ENCODE results near the gene NUP210.
"Not testable (repeated sequence)": the region's sequence is repeated elsewhere in the genome, so short reads cannot be mapped to it uniquely, and the experiment has no call there.

NUP210 gene

GRCh38 chr3:13429631-13430291 is 9.6 kb upstream of the NUP210 start:
- DNase-seq = no peak

GRCh38 chr3:13428678-13429077 is 8.6 kb upstream of the NUP210 start:
- not testable (repeated sequence) for DNase-seq

DNA sequence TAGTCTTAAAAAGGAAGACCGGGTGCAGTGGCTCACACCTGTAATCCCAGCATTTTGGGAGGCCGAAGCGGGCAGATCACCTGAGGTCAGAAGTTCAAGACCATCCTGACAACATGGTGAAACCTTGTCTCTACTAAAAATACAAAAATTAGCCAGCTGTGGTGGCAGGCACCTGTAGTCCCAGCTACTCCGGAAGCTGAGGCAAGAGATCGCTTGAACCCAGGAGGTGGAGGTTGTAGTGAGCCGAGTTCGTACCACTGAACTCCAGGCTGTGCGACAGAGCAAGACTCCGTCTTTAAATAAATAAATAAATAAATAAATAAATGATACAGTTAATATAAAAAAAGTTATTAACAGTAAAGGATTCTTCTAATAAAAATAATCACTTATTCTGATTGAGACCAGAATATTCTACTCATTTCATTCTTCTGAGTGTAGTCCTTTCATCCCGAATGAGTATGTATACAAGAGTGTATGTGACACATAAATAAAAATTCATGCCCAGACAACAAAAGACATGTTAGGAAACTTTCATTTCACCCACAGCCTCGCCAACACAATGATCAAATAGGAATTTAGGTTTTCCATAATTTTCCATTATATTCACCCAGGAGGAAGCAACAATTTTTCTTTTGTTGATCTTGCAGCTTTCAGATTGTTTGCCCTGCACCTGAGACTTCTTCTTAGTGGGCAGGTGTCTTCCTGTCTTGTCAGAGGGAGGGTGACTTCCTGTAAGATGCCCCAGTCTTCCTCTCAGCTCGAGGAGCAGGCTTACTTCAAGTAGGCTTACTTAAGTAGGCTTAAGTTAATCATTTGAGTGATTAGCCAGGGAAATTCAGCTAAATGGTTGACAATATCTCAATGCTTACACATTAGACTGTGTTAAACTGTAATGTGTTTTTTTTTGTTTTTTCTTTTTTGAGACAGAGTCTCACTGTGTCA is 7.8 kb upstream of the NUP210 start:
- DNase-seq = no peak

GRCh38 chr3:13426591-13426990 is 6.5 kb upstream of the NUP210 start:
- DNase-seq = no peak

- DNase-seq = no peak
These were observed 5.6 kb upstream of the NUP210 start for GRCh38 chr3:13425689-13426088.

DNA sequence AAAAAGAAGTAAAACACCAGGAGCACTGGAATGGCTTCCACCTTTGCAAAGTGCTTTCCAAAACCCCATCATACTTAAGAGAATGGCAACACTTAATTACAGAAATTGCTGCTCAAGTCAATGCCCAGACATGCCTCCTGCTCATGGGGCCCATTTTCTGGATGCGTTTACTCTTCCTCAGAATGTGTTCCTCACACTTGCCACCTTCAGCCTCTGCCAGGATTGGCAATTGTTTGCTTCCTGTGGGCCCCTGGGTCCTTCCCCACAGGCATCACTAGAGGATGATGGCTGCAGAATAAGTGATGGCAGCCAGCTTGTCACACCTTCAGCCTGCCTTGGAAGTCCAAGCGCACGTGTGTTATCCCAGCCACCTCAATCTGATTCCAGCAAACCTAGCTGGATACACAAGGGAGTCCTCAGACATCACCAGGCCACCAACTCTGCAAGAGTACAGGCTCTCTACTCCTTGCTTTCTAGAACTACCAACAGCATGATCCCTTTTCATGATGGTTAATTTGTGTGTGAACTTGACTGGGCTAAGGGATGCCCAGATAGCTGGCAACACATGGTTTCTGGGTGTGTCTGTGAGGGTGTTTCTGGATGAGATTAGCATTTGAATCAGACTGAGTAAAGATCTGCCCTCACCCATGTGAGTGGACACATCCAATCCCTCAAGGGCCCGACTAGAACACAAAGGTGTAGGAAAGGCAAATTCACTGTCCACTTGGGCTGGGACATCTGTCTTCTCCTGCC is 4.9 kb upstream of the NUP210 start:
- DNase-seq = no peak

- no peak for DNase-seq
These were observed 4.2 kb upstream of the NUP210 start for GRCh38 chr3:13424141-13424844.

DNA sequence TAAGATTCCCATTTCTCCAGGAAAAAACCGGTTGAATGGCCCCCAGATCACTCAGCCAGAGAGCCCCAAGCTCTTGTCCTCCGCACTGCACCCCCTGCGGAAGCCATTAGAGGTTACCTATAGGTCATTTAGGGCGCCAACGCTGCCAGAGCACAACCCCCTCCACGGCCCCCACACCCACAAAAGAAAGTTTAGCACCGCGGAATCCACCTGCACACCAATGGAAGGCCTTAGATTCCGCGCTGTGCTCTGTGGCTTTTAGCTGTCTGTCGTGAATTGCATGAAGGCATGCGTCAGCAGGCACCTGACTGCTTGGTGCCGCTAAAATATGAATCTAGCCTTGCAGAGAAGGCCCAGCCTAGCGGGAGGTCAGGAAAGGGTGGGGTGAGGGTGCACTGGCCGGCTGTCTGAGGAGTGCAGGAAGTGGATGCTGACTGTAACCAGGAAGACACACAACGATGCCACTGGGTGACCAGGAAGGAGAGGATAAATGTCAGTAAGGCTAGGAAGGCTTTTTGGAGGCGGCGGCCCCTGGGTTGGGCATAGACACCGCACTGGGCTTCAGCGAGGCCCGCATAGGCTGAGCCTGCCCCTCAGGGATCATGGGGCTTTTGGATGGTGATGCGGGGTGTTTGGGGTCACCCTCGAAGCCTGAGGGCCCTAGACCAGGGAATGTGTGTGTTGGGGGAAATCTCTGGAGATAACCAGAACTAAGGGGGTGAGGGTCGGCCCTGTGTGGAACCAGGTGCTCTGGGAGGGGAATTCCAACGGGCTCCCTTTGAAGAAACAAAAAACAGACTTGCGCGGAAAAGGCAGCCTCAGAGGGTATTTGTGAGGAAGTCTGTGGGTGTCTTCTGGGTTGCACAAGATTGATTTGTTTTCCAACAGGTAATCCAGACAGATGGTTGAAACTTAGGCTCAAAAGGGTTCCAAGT is 976 bp upstream of the NUP210 start:
- no peak for DNase-seq

DNA sequence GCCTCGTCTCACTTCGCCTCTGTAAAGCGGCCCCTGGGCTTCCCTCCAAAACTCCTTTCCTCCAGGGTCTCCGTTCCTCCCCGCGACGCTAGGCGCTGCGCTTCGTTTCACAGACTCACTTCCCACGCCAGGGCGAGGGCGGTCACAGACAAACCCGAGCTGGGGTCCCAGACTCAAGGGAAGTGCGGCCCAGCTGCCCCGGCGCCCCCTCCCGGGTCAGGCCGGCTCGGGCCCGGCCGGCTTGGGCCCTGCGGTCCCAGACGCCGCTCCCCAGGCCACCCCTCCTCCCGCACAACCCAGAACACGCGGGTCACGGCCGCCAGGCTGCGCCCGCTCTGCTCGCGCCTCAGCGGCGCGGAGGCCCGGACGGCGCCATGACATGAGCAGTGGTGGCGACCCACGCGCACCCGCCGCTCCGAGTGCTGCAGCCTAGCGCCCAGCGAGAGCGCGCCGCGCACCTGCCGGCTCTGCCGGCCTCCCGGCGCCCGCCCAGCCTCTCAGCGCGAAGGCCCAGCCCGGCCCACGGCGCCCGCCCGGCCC is 547 bp downstream of the NUP210 start:
- DNase-seq = no peak

DNA sequence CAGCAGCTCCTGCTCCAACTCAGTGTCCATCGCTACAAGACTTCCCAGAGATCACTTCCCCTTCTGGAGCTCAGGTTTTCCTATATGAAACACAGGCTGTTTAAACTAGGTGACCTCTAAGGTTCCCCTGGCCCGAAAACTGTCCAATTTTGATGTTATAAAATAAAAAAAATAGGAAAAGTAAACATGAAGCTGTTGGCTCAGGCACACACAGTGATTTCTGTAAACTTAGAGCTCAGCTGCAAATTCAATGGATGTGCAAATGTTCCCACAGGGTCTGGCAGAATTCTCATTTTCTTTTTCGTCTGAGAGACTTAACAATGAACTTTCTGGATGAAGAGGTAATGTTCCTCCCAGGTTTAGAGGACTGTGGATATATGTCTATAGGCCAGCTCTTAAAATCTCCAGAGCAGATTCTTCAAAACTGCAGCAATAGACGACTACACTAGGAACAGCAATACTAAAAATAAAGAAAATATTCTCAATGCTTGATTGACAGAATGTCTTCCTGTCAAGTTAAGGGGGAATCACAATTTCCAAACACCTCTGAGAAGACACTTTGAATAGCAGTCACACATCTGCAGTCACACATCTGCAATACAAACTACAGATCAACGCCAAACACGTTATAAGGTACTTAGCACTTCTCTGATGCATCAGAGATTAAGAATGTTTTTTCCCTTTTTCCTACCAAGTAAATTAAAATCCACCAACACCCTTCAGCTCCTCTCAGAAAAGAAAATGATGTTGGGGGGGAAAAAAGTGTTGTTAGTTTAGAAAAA is 2.8 kb downstream of the NUP210 start:
- no peak for DNase-seq

DNA sequence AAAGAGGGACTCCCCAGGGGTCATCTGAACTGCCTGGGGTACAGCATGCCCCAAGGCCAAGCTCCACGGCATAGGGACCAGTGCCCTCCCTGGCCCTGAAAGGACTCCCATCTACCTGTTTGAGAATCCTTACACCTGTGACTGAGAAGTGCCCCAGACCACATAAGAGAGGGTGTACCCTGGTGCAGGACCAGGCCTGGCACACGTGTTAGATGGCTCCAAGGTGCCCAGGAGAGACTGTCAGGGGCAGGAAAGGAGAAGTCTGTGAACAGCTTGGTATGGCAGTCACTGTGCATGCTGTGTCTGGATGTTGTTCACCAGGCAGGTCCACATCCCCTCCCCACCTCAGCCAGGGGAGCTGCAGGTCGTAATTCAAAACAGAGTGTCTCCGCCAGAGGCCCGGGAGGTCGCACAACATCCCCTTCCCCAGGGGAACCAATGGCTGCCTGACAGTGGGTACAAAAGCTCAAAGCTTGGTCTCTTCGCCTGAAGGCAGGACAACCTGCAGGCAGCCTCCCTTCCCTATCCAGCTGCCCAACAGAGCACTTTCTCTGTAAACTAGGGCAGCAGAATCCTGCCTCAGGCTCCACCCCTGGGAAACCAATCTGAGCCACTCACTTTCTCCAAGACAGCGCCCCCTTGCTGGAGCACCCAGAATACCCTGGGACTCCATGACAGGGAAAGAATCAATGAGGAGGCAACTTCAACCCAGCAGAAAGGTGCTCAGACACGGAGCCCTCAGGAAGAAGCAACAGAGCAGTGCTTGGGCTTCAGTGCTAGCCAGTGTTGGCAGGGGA is 3.9 kb downstream of the NUP210 start:
- DNase-seq = no peak

DNA sequence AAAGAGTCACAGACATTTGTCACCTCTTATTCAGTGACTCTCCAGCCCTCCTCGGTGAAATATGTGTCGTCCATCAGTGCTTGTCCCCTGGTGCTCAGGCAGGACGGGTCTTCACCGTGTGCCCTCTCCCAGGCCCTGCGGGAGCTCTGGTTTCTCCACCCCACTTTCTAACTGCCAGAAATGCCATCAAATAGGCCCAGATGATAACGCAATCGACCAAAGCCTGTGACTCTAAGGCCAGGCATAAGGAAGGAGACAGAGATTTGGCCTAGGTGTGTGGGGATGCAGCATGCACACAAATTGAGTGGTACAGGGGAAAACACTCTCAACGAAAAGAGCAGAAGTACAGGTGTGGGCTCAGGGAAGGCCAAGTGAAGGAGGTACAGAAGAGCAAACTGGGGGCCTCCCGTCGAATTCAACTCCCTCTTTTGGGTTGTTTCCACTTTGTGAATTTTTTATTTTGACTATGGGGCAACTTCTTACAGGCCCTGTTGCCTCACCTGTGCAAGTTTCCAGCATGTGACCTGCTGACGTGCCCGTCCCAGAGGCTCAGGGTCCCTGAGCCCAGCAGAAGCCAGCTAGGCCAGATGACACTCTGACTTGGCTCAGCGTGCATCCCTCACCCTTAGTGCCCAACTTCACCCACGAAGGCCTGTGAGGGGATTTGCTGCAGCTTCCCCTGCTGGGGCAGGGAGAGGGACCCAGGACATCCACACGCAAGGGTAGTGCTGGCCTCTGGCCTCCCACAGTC is 4.7 kb downstream of the NUP210 start:
- no peak for DNase-seq

GRCh38 chr3:13414040-13414729 is 5.9 kb downstream of the NUP210 start:
- DNase-seq = no peak

GRCh38 chr3:13411186-13411860 is 8.8 kb downstream of the NUP210 start:
- no peak for DNase-seq

DNA sequence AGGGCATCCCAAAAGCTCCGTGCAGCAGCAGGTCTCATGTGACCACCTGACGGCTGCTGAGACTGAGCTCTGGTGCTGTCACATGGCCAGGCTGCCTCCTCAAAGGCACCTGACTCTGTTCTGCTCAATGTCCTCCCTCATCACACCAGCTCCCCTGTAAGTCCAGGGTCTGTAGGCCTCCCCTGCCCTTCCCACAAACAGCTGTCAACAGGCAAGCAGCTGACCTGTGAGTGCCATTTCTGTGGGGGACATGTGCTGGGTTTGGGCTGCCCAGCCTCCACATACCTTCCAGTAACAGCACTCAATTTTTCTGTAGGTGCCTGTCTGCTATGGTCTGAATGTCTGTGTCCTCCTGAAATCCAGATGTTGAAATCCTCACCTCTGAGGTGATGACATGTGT is 11.2 kb downstream of the NUP210 start:
- DNase-seq = no peak

GRCh38 chr3:13407926-13408325 is 12.2 kb downstream of the NUP210 start:
- no peak for DNase-seq

- no peak for DNase-seq
These were observed 12.6 kb downstream of the NUP210 start for GRCh38 chr3:13407475-13407874.

Data from fibroblast of skin of back (primary cell).